Caki2 (cell line): ENCODE measurements around the gene SPOCK1. TPM values are rescaled to one million over a fixed set of nuclear protein-coding genes. Genes with fewer than 3 reads are reported as not detected.
"Not testable (repeated sequence)": the region's sequence is repeated elsewhere in the genome, so short reads cannot be mapped to it uniquely, and the experiment has no call there.

Source experiments
- DNase-seq: peaks from one replicate; pipeline ENCODE4 v3.0.0-alpha.2; 2015; ENCODE audit warnings: low read depth
- in situ Hi-C: cut with HindIII; loops from 2 replicates; pipeline ENCODE4 v1.10.0; 2016; ENCODE audit warnings: low sequenced_read_pairs, low pct_unique_long_range_greater_than_20kb, mixed read lengths
- total RNA-seq: library from RNA; depleted of rRNA; stranded (reverse); fragments of >200 nt; shearing (Covaris generic); gene quantifications from 2 replicates; pipeline ENCODE4 v1.2.3, GENCODE V29; 2014; ENCODE audit warnings: low replicate concordance; rRNA removed

The SPOCK1 gene
- total RNA-seq, result 22.4 and 25.6 TPM in 2 replicates

- DNase-seq, result peak; percentile 75
- in situ Hi-C loops, result no loop called here
These were observed at the start of gene SPOCK1 for GRCh38 chr5:137498736-137499505. SPOCK1 (minus strand) TSS chr5:137499326.

DNA sequence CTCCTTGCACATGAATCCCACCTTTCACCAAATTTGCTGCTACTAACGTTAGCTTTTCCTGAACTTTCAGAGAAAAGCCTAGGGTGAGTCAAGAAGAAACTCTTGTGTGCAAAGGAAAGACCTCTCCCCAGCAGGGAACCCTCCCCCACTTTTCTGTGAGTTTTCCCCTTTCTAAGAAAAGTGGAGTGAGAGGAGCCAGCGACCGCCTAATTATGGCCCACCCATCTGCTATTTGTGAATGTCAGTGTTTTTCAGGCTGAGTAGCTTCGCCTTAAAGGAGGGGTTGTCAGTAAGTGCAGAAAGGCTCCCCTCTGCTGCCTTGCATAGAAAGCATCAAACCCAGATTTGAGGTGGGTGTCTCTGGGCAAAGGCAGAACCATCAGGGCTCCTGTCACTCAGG lies 46.8 kb upstream of the SPOCK1 start:
- no peak for DNase-seq
- in situ Hi-C loops, result no loop called here

- in situ Hi-C loops, result not testable (repeated sequence)
- peak; percentile 13 for DNase-seq
These were observed 36.3 kb upstream of the SPOCK1 start for GRCh38 chr5:137535449-137535848.

DNA sequence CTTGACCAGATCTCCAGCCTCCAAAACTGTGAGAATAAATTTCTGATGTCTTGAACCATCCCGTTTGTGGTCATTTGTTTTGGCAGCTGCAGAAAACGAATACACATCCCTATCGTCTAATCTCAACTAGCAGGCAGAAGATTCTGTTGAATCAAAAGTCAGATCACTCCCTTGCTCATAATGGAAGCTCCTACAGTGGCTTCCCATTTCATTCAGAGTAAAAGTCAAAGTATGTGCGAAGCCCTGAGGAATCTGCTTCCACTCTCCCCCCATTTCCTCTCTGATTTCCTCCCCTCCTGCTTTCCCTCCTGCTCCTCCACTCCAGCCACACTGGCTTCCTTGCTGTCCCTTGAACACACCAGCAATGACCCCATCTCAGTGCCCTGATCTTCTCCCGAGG lies 34.8 kb upstream of the SPOCK1 start:
- in situ Hi-C loops, result no loop called here
- no peak for DNase-seq

GRCh38 chr5:137531266-137531665 lies 32.1 kb upstream of the SPOCK1 start:
- in situ Hi-C loops, result no loop called here

DNA sequence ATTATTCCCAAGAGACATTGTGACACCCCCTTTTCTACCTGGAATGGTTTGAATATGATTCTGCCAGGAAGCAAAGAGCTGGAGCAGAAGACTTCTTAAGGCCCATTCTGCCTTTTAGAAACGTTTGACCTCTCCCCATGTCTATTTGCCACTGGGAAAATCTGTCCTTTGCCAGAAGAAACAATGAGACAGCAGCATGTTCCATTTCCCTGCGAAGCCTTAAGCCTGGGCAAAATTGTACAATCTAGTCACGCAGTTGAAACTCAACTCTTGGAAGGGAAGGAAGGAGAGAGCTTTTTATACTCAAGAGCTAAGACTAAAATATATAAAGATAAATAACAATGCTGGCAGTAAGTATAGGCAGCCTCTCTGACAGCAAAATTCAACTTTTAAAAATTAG lies 22.1 kb upstream of the SPOCK1 start:
- no peak for DNase-seq
- in situ Hi-C loops, result no loop called here

More at GRCh38 chr5:137531266-137531665, 32.1 kb upstream of the SPOCK1 start:
- no peak for DNase-seq

DNA sequence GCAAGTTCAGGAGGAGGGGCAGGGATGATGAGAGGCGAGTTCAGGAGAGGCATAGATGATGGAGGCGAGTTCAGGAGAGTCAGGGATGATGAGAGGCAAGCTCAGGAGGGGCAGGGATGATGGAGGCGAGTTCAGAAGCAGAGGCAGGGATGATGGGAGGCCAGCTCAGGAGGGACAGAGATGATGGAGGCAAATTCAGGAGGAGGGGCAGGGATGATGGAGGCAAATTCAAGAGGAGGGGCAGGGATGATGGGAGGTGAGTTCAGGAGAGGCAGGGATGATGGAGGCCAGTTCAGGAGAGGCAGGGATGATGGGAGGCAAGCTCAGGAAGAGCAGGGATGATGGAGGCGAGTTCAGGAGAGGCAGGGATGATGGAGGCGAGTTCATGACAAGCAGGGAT lies 17.8 kb upstream of the SPOCK1 start:
- DNase-seq, result no peak
- in situ Hi-C loops, result no loop called here

DNA sequence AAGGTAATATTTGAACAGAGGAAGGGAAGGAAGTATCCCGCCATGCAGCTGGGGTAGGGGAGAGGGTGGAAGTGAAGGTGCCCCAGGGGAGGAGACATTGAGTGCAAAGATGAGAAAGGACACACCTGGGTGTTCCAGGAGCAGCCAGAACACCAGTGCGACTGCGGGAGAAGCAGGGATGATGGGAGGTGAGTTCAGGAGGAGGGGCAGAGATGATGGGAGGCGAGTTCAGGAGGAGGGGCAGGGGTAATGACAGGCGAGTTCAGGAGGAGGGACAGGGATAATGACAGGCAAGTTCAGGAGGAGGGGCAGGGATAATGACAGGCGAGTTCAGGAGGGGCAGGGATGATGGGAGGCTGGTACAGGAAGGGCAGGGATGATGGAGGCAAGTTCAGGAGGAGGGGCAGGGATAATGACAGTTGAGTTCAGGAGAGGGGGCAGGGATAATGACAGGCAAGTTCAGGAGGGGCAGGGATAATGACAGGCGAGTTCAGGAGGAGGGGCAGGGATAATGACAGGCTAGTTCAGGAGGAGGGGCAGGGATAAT lies 17.2 kb upstream of the SPOCK1 start:
- in situ Hi-C loops, result no loop called here

GRCh38 chr5:137515238-137515637 lies 16.1 kb upstream of the SPOCK1 start:
- no peak for DNase-seq
- in situ Hi-C loops, result no loop called here

More for the DNA sequence above, 17.2 kb upstream of the SPOCK1 start:
- DNase-seq, result peak; percentile 37

DNA sequence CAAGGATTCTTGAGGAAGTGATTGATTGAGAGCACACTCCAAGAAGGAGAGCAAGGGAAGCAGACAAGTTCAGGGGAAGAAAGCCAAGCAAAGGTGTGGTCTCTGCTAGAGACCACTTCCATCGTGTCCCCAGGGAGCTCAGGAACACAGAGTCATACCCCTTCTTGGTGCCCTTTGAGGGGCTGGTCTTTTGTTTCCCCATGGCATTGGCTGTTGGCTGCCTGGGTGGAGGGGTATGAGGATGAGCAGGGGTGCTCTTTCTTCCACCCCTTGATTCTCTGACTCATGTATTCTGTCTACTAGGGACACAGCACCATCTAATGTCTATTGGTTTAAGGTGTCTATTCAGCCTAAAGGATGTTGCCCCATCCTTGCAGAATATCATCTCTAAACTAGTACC lies 11.5 kb upstream of the SPOCK1 start:
- no peak for DNase-seq
- in situ Hi-C loops, result no loop called here

DNA sequence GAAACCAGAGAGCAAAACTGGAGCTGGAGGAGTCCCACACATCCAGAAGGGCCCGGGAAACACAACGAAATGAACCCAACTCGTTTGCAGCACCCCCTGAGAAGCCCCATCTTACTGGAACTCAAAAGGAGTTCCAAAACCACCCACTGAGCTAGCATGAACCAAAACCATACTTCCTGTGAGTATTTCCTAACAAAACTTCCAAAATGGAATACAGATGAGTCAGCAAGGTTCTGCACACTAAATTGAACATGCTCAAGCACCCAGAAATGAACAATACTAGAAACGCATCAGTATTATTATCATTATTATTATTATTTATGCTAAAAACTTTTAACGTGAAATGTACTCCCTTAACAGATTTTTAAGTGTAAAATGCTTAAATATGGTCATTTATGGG lies 8.0 kb upstream of the SPOCK1 start:
- in situ Hi-C loops, result no loop called here
- DNase-seq, result no peak

DNA sequence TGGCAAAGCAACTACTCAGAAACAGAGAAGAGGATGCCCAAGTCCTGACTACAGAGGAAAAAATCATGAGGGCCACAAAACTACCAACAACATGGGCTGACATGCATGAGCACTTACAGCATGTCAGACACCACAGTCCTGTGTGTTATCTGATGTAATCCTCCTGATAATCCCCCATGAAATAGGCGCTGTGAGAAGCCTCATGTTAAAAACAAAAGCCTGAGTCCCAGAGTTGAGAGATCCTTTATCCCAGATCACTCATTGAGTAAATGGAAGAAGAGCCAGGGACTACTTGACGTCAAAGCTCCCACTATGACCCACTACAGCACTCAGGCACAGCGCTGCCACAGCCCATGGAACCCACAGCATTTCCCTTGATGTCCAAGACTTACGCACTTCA lies 7.2 kb upstream of the SPOCK1 start:
- DNase-seq, result no peak
- in situ Hi-C loops, result no loop called here

DNA sequence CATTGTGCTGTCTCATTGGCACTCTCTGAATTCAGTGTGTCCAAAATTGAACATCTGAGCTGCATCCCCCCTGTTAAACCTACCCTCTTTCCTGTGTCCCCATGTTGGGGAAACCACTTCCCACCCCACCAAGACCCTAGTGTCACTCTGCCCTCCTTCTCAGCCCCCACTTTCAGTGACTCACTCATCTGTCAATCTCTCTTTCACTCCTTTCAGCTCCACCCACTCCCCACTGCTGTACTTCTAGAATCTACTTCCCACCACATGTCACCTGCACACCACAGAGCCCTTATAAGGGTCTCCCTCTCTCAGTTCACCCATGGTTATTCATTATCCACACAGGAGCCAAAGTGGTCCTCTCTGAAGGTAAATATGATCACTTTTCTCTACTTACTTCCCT lies 5.8 kb upstream of the SPOCK1 start:
- no peak for DNase-seq
- in situ Hi-C loops, result no loop called here

DNA sequence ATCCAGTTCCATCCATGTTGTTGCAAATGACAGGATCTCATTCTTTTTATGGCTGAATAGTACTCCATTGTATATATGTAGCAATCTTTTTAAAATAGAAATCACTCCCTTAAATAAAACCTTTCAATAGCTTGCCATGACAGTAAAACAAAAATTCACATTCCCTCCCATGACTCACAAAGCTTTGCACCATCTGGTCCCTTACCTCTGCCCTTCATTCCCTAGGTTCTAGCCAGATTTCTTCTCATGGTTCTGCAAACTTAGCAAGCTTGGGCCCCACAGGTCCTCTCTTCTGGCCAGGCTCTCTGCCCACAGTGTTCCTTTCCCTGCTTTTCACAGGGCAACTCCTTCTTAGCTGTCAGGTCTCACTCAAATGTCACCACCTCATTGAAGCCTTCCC lies 4.3 kb upstream of the SPOCK1 start:
- no peak for DNase-seq
- in situ Hi-C loops, result no loop called here

DNA sequence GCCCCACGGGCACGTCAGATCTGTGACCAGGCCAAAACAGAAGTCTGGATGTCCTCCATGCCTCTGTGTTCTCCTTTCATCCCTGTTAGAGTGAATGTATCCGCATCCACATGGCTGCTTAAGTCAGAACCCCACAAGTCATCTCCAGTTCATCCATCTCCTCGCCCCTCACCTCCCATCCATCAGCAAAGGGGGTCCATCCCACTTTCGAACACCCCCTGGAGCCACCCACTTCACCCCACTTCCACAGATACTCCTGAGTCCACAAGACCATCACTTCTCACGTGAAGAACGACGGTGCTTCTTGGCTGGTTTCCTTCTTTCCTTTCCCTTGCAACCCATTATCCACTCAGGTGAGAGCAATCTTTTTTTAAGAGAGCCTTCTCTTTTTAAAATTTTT lies 3.5 kb upstream of the SPOCK1 start:
- in situ Hi-C loops, result no loop called here
- DNase-seq, result no peak

GRCh38 chr5:137501846-137502406 lies 2.8 kb upstream of the SPOCK1 start:
- in situ Hi-C loops, result no loop called here

DNA sequence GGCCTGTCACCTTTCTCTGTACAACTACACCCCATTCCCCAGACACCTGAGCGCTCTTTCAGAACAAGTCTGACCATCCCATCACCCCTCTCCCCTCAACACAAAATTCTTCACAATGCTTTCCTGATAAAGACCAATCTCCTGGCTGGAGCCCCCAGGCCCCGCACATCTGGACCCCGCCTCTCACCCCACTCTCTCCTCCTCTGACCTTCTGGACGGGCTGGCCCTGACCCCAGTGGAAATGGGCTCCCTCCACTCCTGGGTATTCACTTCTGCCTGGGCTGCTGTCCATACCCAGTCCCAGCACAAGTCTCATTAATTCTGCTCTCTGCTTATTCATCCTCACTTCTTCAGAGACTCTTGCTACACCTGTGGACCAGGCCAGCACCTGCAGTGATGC lies 2.1 kb upstream of the SPOCK1 start:
- no peak for DNase-seq
- in situ Hi-C loops, result no loop called here

More at GRCh38 chr5:137501846-137502406, 2.8 kb upstream of the SPOCK1 start:
- DNase-seq, result no peak

DNA sequence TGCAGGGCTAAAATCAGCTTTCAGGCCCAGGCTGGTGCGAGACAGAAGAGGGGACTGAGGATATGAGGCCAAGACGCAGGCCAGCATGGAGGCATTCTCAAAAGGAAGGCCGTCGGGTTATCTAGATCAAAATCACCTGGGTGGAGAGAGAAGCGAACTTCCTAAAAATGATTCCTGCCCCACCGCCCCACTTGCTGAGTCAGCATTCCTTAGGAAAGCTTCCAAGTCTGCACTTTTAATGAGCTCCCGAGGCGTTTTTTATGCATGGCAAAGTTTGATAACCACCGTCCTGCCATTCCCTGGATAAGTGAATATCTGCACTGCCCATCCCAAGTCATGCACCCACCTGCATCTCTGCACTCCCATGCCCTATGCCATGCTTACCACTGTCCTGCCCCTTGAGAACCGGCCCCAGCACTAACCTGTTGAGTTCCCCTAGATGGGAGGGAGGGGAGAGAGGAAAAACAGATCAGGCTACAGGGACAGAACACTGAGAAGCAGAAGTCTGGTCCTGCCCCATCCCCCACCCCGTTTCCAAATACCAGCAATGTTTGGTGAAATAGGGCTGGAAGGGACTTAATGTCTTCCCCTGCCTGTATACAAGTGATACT lies 1.6 kb upstream of the SPOCK1 start:
- in situ Hi-C loops, result no loop called here
- DNase-seq, result no peak

GRCh38 chr5:137499506-137499847 lies 351 bp upstream of the SPOCK1 start:
- DNase-seq, in situ Hi-C loops: not testable (repeated sequence)
